AG20443 (cell line): Measurements from ENCODE around the gene RFX8.
"Not testable (repeated sequence)": the region's sequence is repeated elsewhere in the genome, so short reads cannot be mapped to it uniquely, and the experiment has no call there.

Source experiments
- DNase-seq: peaks from one replicate; pipeline ENCODE4 v3.0.0; 2012; ENCODE audit warnings: low spot score, mixed read lengths

RFX8 gene

GRCh38 chr2:101375653-101376052, 99.3 kb downstream of the RFX8 start:
- DNase-seq = no peak

DNA sequence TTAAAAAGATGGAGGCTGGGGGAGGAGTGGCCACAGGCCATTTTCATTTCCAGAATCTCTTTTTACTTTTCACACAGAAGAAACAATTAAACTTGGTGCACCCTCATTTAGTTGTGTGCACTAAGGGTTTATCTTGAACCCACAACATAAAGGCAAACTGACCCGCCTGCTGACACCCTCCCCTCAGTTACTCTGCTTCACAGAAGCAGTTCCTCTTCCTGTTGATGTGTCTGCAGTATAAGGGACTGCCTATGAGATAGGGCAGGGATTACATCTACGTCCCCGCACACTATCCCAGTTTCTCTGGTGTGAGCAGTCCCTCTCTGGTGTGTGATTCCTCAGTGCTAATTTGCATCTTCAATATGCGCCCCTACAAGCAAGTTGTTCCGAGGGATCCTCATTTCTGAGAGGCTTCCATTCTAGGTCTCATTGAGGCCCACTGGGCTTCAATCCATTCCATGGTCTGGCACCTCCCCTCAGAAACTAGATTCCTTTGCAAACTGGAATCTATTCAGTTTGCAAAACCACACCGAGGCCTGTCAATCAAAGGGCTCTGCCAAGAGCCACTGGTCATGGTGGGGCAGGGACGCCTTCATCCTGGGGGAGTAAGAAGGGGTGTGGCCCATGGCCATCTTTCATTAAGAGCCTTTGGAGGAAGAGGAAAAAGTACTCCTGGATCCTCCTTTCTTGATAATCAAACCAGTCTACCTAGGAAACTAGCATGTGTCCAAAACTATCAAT, 99.9 kb downstream of the RFX8 start:
- no peak for DNase-seq

GRCh38 chr2:101372792-101373191, 102.1 kb downstream of the RFX8 start:
- DNase-seq = no peak

DNA sequence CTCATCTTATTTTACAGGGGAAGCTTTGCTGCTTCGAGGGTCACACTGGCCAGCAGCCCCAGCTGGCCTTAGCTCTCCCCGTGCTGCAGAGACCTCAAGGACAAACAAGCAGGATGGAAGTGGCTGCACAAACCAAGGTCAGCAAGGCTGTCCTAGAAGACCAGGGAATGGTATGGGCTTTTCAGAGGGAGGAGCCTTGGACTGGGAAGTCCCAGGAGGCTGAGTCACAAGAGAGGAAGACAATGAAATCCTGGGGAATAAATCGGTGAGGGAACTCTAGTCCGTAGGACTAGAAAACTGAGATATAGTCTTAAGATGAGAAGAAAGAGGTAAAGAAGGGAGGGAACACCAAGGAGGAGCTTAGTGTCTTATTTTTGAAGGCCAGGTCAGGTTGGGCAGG, 103.3 kb downstream of the RFX8 start:
- DNase-seq = no peak

DNA sequence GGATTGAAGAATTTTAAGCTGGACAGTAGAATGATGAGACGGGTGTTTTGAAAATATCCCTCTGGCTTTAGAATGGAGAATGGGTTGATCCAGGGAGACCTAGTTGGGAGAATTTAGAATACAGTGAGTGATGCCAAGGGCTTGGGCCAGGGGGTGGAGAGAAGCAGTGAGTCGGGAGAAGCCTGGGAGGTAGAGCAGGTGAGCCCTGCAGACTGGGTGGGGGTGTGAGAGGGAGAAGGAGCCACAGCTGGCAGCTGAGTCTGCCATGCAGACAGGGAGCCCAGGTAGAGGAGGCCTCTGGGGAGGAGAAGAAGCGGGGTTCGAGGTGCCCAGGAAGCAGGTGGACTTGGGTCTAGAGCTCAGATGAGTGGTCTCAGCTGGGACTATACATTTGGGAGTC, 105.8 kb downstream of the RFX8 start:
- no peak for DNase-seq

DNA sequence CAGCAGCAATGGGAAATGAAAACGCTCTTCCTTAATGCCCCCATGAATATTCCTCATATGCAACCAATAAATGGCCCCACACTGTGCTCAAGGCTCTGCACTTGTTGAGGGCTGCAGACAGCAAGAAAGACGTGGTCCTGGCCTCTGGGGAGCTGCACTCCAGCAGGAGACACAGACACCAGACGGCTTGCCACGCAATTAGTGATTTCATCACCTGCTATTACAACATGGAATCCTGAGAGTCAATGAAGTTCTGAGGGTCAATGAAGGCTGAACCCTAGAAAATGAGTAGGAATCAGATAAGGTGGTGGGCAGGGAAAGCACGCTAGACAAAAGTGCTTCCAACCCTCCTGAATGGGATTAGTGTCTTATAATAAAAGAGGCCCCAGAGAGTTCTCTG, 106.5 kb downstream of the RFX8 start:
- no peak for DNase-seq

DNA sequence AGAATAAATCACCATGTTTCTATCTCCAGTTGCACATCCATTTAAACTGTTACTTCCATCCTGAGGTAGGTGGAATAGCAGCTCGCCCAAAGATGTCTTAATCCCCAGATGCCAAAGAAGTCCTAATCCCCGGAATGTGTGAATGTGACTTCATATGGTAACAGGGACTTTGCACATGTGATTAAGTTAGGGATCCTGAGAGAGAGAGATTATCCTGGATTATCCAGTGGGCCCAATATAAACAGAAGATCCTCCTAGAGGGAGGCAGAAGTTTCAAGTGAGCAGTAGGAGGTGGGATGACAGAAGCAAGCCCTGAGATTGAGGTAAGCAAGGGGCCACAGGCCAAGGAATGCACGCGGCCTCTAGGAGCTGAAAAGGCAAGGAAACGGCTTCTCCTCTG, 107.4 kb downstream of the RFX8 start:
- DNase-seq = no peak

DNA sequence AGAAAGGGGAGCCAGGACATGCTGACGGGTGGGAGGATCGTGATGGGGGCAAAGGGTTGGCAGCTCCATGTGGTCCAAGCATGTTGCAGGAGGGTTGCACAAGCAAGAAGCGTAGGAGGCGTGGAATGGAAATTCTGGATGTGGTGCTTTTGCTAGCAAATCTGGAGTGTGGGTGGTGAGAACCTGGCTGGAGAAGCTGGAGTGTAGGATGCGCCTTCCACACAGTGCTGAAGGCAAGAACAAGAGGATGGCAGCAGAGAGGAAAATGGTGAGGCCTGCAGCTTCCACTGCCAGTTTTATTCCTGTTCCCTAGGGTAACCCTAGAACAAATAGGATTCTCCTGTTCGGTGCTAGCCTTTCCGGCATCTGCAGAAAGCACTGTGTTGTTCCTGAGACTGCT, 110.0 kb downstream of the RFX8 start:
- DNase-seq = no peak

GRCh38 chr2:101362777-101363176, 112.1 kb downstream of the RFX8 start:
- no peak for DNase-seq

GRCh38 chr2:101362316-101362715, 112.6 kb downstream of the RFX8 start:
- no peak for DNase-seq

DNA sequence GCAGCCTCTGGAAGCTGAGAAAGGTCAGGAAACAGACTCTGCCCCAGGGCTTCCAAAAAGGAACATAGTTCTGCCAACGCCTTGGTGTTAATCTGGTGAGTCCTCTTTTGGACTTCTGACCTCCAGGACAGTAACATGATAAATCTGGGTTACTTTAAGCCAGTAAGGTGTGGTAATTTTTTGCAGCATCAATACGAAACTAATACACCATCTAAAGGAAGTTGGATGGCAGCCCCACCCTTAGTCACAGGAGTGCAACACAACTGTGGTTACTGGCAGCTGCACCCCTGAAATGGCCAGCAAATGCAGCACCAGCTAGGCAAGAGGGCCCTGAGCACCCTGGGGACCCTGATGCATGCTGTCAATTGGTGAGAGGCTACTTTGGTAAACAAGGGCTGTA, 113.4 kb downstream of the RFX8 start:
- no peak for DNase-seq

- no peak for DNase-seq
Measured at GRCh38 chr2:101361121-101361520, 113.8 kb downstream of the RFX8 start.

DNA sequence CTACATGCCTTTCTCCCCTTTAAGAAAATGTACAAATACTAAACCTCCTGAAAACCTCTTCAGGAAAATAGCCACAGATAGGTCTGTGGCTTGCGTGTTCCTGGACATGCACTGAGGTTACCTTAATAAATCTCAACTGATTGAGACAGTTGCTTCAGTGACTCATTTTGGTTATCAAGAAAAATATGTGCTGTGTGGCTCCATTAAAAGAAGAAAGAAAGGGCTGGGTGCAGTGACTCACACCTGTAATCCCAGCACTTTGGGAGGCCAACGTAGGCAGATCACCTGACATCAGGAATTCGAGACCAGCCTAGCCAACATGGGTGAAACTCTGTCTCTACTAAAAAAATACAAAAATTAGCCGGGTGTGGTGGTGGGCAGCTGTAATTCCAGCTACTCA, 114.7 kb downstream of the RFX8 start:
- DNase-seq = no peak

GRCh38 chr2:101359410-101359954, 115.4 kb downstream of the RFX8 start:
- no peak for DNase-seq

DNA sequence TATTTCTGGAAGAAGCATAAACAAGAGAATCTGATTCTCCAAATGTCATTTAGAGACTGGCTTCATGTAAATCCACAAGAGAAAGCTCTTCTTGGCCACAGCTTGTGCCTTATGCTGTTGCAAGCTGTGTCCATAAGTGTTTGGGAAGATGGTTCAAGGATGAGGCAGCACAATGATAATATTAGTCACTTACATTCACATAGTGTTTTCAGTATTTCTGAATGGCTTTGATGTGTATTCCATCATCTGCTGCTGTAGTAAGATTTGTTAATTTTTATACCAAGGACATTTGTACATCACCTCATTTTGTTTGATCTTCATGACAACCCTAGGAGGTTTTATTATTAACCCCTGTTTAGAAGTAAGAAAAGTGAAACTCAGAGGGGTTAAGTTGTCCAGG, 117.5 kb downstream of the RFX8 start:
- DNase-seq = peak; percentile 49

- peak; percentile 51 for DNase-seq
Measured at GRCh38 chr2:101356521-101356920, 118.4 kb downstream of the RFX8 start.

- no peak for DNase-seq
Measured at GRCh38 chr2:101356055-101356454, 118.9 kb downstream of the RFX8 start.

DNA sequence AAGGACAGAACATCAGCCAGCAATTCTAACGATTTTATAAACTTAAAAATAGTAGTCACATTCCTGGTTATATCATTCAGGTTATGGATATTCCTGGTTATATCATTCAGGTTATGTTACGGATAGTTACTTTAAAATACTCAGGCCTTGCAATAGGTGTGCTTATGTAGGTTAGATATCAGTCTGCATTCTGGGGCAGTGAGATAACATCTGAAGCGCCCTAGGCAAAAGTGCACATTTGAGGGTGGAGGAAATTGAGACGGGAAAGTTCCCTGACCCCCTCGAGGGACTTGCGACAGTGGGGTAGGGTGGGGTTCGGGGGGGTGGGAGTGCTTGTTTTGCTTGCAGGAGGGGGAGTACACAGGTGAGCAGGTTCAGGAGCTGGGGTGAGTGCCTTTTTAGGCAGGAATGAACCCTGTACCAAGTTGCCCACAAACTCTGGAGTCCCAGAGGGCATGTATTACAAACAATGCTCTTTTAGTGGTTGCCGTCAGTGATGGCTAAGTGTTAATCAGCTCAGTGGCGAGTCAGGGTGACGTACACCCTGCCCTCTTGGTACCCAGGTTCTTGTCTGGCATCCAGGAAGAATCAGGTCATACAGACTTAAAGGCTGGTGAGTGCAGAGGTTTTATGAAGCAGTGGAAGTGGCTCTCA, 119.4 kb downstream of the RFX8 start:
- no peak for DNase-seq

GRCh38 chr2:101354420-101355311, 120.2 kb downstream of the RFX8 start:
- no peak for DNase-seq

- not testable (repeated sequence) for DNase-seq
Measured at GRCh38 chr2:101352631-101353030, 122.3 kb downstream of the RFX8 start.

- DNase-seq = no peak
Measured at GRCh38 chr2:101351207-101351606, 123.7 kb downstream of the RFX8 start.

- peak; percentile 58 for DNase-seq
Measured at GRCh38 chr2:101349893-101350662, 124.8 kb downstream of the RFX8 start.
